ENCODE data around the gene CDKAL1.

The CDKAL1 gene

DNA sequence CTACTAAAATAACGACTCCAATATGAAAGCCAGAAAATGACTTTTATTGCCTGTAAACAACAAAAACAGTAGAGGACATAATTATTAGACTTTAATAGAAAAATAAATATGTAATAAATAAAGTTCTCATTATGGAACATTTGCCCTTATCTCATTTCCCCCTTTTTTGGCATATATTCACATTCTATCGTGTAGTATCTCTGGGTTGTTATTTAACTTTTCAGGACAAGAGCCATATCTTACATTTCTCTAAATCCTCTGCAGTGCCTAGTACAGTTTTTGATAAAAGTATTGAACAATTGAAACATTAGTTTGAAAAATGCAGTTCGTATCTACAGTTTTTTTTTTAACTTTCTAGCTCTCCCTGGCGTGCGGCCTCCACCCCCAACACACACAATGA lies 617.3 kb downstream of the CDKAL1 start:
- H3K4me3 ChIP-seq (ENCODE audit: low read depth, low read length): no peak overlapping the region

DNA sequence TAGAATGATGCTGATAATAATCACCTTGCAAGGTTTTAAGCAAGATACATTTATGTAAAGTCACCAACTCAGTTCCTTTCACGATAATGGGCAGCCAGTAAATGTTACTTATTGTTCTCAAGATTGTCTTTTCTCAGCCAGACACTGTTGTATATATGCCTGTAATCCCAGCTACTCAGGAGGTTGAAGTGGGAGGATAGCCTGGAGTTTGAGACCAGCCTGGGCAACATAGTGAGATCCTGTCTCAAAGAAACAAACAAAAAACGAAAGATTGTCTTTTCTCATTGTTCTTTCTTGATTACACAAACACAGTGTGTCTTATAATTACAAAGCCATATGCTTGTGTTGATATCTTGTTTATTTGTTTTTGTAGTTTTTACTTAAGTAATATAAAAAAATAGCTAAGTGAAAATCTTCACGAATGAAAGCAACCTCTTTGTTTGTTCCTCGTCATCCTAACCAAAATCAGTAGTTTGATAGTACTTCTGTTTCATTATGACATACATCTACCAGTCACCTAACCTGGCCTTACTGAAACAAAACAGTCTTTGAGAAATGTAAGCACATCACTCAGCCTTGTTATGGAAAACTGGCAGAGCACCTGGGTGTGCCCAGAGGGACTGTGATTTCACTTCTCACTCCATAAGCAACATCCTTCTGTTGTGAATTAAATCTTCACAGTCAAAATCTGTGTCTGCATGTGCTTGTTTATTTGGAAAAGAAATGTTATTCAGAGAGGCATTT lies 623.1 kb downstream of the CDKAL1 start:
- no peak overlapping the region for H3K4me3 ChIP-seq (ENCODE audit: low read depth, low read length)

GRCh38 chr6:21158149-21158548 lies 623.9 kb downstream of the CDKAL1 start:
- no peak overlapping the region for H3K4me3 ChIP-seq (ENCODE audit: low read depth, low read length)

DNA sequence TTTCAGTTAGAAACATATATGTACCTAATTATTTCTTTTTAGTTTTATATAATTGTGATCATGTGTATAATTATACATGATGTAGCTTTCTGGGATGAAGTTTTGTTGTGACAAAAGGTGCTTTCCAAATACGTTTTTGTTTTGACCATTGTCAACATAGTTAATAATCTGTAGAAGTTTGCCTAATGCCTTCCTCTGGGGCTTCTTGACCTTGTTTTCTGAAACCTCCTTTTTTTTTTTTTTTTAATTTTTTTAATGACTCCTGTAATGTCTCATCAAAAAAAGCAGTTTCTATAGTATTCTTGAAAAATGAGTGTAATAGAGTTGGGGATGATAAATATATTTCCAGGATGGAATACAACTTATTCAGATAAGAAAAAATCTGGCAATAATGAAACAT lies 624.6 kb downstream of the CDKAL1 start:
- H3K4me3 ChIP-seq (ENCODE audit: low read depth, low read length): no peak overlapping the region

- no peak overlapping the region for H3K4me3 ChIP-seq (ENCODE audit: low read depth, low read length)
Observed at GRCh38 chr6:21159465-21159864, 625.2 kb downstream of the CDKAL1 start.

DNA sequence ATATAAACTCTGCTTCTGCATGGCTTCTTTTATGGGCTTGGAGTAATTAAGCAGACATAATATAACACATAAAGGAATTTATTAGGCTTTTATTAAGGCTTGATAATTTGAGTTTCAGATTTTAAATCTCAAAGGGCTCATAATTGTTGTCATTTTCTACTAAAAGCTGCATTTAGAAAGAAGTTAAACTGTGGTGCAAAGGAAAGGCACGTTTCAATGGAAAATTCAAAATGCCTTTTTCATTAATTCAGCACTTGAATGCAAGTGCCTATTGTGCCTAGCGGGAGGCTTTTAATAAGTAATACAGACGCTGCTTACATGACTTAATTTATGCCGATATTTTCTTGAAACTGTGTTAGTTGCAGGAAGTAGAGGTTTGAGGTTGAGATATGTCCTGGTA lies 627.5 kb downstream of the CDKAL1 start:
- no peak overlapping the region for H3K4me3 ChIP-seq (ENCODE audit: low read depth, low read length)

- H3K4me3 ChIP-seq (ENCODE audit: low read depth, low read length): no peak overlapping the region
Observed at GRCh38 chr6:21163110-21163837, 629.0 kb downstream of the CDKAL1 start.

GRCh38 chr6:21163838-21164180 lies 629.6 kb downstream of the CDKAL1 start:
- H3K4me3 ChIP-seq (ENCODE audit: low read depth, low read length): no peak overlapping the region

DNA sequence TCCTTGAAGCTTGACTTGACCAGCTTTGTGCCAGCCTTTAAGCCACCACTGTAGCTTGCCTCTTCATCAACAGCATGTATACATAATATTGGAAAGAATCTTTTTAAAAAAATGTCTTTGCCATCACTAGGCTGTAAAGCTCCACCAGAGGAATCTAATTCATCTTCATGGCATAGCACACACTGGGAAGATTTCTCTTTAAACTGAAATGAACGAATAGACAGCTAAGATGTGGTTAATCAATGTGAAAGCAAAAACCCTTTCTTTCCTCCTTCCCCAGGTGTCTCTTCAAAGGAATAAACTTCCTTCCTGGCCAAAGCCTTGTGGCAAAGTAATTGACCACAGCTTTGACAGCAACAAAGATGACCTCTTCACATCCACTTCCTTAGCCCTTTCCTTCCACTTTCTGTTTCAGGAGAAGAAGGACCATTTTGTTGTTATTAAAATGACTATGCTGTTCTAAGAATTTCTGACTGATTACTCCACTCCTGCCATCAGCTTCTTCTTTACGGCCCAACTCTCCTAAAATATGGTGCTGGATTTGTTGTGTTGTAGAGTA lies 630.6 kb downstream of the CDKAL1 start:
- H3K4me3 ChIP-seq (ENCODE audit: low read depth, low read length): no peak overlapping the region

DNA sequence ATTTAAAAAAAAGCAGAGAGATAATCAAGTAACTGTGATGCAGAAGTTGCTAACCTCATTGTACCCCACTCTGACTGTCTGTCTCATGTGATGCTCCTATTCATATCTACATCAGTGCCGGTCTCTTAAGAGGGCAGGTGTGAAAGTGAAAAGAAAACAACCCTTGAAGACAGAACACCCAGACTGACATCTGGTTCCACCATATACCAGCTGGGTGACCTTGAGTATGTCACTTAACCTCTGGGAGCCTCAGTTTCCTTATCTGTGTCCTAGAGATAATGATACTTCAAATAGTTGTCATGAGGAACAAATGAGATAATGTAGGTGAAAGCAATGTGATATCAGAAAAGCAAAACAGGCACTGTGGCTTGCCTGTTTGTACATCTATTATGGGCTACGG lies 632.5 kb downstream of the CDKAL1 start:
- H3K4me3 ChIP-seq (ENCODE audit: low read depth, low read length): no peak overlapping the region

- no peak overlapping the region for H3K4me3 ChIP-seq (ENCODE audit: low read depth, low read length)
Observed at GRCh38 chr6:21167790-21168189, 633.5 kb downstream of the CDKAL1 start.

DNA sequence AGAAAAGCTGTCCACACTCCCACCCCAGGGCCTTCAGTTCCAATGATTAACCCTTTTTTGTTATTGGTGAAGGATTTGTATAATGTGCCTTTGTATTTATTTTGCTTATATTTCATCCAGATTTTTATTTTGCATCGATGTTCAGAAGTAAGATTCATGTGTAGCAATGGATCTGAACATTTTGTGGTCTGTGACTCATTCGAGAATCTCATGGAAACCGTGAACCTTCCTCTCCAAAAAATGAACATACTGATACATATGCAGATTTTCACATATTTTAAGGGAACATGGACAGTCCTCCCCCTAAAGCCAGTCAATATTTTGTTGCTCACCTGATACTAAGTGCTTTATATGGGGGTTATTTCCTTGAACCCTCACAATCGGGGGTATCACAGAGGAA lies 637.5 kb downstream of the CDKAL1 start:
- no peak overlapping the region for H3K4me3 ChIP-seq (ENCODE audit: low read depth, low read length)

GRCh38 chr6:21173031-21173430 lies 638.8 kb downstream of the CDKAL1 start:
- H3K4me3 ChIP-seq (ENCODE audit: low read depth, low read length): no peak overlapping the region

DNA sequence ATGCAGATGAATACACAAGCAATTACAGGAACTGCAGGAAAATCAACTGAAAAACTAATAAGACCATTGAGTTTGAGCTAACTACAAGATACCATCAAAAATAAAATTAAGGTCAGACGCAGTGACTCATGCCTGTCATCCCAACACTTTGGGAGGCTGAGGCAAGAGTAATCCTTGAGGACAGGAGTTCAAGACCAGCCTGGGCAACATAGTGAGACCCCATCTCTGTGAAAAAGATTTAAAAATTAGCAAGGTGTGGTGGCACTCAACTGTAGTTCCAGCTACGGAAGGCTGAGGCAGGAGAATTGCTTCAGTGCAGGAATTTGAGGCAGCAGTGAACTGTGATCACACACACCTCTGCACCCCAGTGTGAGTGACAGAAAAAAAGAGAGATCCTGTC lies 639.4 kb downstream of the CDKAL1 start:
- H3K4me3 ChIP-seq (ENCODE audit: low read depth, low read length): no peak overlapping the region

GRCh38 chr6:21176197-21176596 lies 641.9 kb downstream of the CDKAL1 start:
- no peak overlapping the region for H3K4me3 ChIP-seq (ENCODE audit: low read depth, low read length)

GRCh38 chr6:21180155-21180554 lies 645.9 kb downstream of the CDKAL1 start:
- no peak overlapping the region for H3K4me3 ChIP-seq (ENCODE audit: low read depth, low read length)

DNA sequence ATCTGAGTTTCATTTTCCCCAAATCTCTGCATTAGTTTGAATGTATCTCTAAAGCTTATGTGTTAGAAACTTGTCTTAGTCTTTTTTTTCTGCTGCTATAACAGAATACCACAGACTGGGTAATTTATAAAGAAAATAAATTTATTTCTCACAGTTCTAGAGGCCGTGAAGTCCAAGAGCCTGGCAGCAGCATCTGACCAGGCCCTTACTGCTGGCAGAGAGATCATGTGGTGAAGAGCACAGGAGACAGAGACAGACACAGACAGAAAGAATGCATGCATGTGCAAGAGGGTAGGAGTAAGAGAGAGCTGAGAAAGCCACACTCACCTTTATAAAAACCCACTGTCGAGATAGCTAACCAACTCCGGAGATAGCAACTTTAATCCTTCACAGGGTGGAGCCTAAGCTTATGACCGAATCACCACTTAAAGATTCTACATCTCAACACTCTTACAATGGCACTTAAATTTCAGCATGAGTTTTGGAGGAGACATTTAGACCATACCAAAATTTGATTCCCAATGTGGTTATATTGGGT lies 646.6 kb downstream of the CDKAL1 start:
- H3K4me3 ChIP-seq (ENCODE audit: low read depth, low read length): no peak overlapping the region

GRCh38 chr6:21181866-21182265 lies 647.6 kb downstream of the CDKAL1 start:
- H3K4me3 ChIP-seq (ENCODE audit: low read depth, low read length): no peak overlapping the region

- H3K4me3 ChIP-seq (ENCODE audit: low read depth, low read length): no peak overlapping the region
Observed at GRCh38 chr6:21182589-21182988, 648.3 kb downstream of the CDKAL1 start.

DNA sequence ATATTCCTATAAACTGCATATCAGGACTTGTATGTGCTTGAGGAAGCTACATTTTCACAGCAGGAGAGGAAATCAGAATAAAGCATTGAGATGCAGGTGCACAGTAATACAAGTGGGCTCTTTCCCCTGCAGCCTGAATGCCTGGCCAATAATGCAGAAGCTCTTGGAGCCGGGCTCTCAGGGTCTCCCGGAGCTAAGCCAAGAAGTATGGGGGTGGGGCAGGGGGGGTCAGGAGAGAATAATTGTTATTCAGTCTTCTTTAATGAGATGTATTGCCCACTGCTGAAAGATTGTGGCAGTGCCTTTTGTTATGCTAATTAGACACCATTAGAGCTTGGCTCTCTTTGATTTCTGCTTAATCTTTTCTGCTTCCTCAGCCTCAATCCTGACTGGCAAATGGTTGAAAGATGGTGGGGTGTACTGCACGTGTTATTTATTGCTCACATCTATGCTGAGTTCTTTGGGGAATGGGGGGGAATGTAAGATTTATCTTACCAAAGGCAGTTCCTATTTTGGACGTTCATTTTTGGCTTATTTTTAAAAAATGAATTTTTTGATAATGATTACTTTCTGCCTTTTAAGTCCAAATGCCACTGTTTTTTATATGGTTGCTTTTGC lies 651.7 kb downstream of the CDKAL1 start:
- H3K4me3 ChIP-seq (ENCODE audit: low read depth, low read length): no peak overlapping the region

GRCh38 chr6:21186479-21187055 lies 652.3 kb downstream of the CDKAL1 start:
- H3K4me3 ChIP-seq (ENCODE audit: low read depth, low read length): no peak overlapping the region
